ENCODE data around the gene CACNB3.

DNA sequence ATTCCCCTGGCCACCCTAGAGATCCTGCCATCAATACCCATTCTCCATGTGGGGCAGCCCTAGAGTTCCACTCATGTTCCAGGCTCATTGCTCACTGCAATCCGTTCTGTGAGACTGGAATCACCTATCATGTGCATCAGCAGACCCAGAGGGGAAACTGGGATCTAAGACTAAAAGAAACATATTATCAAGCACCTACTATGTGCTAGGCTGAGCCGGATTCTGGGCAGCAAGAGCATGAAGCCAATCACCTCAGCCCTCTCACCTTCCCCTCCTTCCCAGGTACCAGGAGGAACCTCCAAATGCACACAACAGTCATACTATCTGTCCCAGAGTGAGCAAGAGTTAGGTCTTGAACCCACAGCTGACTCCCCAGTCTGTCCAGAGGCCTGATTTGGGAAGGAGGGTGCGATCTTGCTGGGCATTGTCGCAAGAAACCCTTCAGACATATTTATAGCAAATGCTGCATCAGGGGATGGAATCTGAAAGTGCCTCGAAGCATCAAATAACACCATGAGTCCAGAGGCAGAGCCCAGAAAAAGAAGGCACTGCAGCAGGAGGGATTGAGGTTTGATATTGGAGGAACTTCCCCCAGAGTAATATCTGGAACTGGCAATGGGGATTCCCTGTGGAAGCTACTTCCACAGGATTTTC is 6.7 kb upstream of the CACNB3 start:
- TF ChIP-seq CTCF (IDR thresholded peaks at IDR 0.05) (no peak), POLR2A (IDR thresholded peaks at IDR 0.05) (no peak)
